Effector memory CD8-positive, alpha-beta T cell (primary cell): ENCODE measurements around the gene TIMP2.
A peak's percentile ranks its signal among the peaks of the same experiment; 100 is the strongest.

Experiments
- ATAC-seq: fragments of 150-1000 bp; cut with Tn5 transposase; replicated peaks from 2 replicates; pipeline ENCODE4 v1.10.0; 2021; ENCODE audit warnings: mild to moderate bottlenecking, moderate library complexity
- DNase-seq, 3 experiments: peaks; one replicate each; pipeline ENCODE4 v3.0.0; 2021
- H3K27ac Mint-ChIP-seq, 2 donors: one replicate each; pipeline ENCODE4 v1.8.0; 2022; ENCODE audit warnings: mild to moderate bottlenecking in 2 of 2, mixed read lengths in 2 of 2, moderate library complexity in 2 of 2
- H3K27me3 Mint-ChIP-seq, 2 donors: one replicate each; pipeline ENCODE4 v1.8.0; 2022; ENCODE audit warnings: mixed read lengths in 2 of 2
- H3K36me3 Mint-ChIP-seq: one replicate; pipeline ENCODE4 v1.8.0; 2022; ENCODE audit warnings: mild to moderate bottlenecking, moderate library complexity, mixed read lengths; ENCODE audit not compliant: insufficient read depth
- H3K4me1 Mint-ChIP-seq, 2 donors: one replicate each; pipeline ENCODE4 v1.8.0; 2022; ENCODE audit warnings: low read depth in 2 of 2, mixed read lengths in 2 of 2
- H3K4me3 Mint-ChIP-seq, 2 donors: one replicate each; pipeline ENCODE4 v1.8.0; 2022; ENCODE audit warnings: mild to moderate bottlenecking in 2 of 2, mixed read lengths in 2 of 2, moderate library complexity in 2 of 2
- H3K9me3 Mint-ChIP-seq, 2 donors: one replicate each; pipeline ENCODE4 v1.8.0; 2022; ENCODE audit warnings: mixed read lengths in 2 of 2

Gene TIMP2

GRCh38 chr17:78865682-78866390 is 59.4 kb downstream of the TIMP2 start:
- DNase-seq (peak; percentile 60 to 66 (median 61)), ATAC-seq (peak; percentile 70)
- H3K36me3 Mint-ChIP-seq, result peaks cover 3% of the 10 kb centered on the region
- H3K27ac Mint-ChIP-seq, result no peak overlapping the region
- H3K4me1 Mint-ChIP-seq, result peaks cover 3 to 4% of the 10 kb centered on the region in 2 donors
- H3K4me3 Mint-ChIP-seq, result no peak overlapping the region
- peaks cover 27 to 41% of the 10 kb centered on the region in 2 donors for H3K27me3 Mint-ChIP-seq
- no peaks in the 10 kb centered on the region for H3K9me3 Mint-ChIP-seq

- Mint-ChIP-seq H3K36me3 (peaks cover 3% of the 10 kb centered on the region), H3K27me3 (peaks cover 27 to 41% of the 10 kb centered on the region in 2 donors), H3K4me3 (no peak overlapping the region), H3K4me1 (peaks cover 3 to 4% of the 10 kb centered on the region in 2 donors), H3K27ac (no peak overlapping the region), H3K9me3 (no peaks in the 10 kb centered on the region)
- DNase-seq (no peak), ATAC-seq (no peak)
Measured at GRCh38 chr17:78864117-78864516, 61.1 kb downstream of the TIMP2 start.

GRCh38 chr17:78862073-78863023 is 62.8 kb downstream of the TIMP2 start:
- Mint-ChIP-seq H3K27ac (no peak overlapping the region), H3K9me3 (no peaks in the 10 kb centered on the region), H3K4me1 (peaks cover 3 to 4% of the 10 kb centered on the region in 2 donors), H3K27me3 (peaks cover 20 to 30% of the 10 kb centered on the region in 2 donors), H3K36me3 (no peaks in the 10 kb centered on the region), H3K4me3 (no peak overlapping the region)
- ATAC-seq (peak; percentile 45), DNase-seq (no peak)

- DNase-seq (no peak), ATAC-seq (no peak)
- H3K9me3 Mint-ChIP-seq, result no peaks in the 10 kb centered on the region
- peaks cover 25 to 35% of the 10 kb centered on the region in 2 donors for H3K27me3 Mint-ChIP-seq
- no peaks in the 10 kb centered on the region for H3K36me3 Mint-ChIP-seq
- peaks cover 3 to 4% of the 10 kb centered on the region in 2 donors for H3K4me1 Mint-ChIP-seq
- no peak overlapping the region for H3K4me3 Mint-ChIP-seq
- H3K27ac Mint-ChIP-seq, result no peak overlapping the region
Measured at GRCh38 chr17:78861229-78861628, 64.0 kb downstream of the TIMP2 start.

- ATAC-seq (no peak), DNase-seq (no peak)
- no peak overlapping the region for H3K4me3 Mint-ChIP-seq
- peaks cover 24 to 32% of the 10 kb centered on the region in 2 donors for H3K27me3 Mint-ChIP-seq
- H3K9me3 Mint-ChIP-seq, result no peaks in the 10 kb centered on the region
- no peaks in the 10 kb centered on the region for H3K36me3 Mint-ChIP-seq
- no peak overlapping the region for H3K27ac Mint-ChIP-seq
- no peaks in the 10 kb centered on the region for H3K4me1 Mint-ChIP-seq
Measured at GRCh38 chr17:78859051-78859450, 66.1 kb downstream of the TIMP2 start.

- H3K27ac Mint-ChIP-seq, result no peak overlapping the region
- no peaks in the 10 kb centered on the region for H3K36me3 Mint-ChIP-seq
- H3K9me3 Mint-ChIP-seq, result no peaks in the 10 kb centered on the region
- H3K4me1 Mint-ChIP-seq, result no peaks in the 10 kb centered on the region
- no peak overlapping the region for H3K4me3 Mint-ChIP-seq
- H3K27me3 Mint-ChIP-seq, result peaks cover 22 to 23% of the 10 kb centered on the region in 2 donors
- DNase-seq, result no peak
- ATAC-seq, result no peak
Measured at GRCh38 chr17:78857266-78857665, 67.9 kb downstream of the TIMP2 start.

GRCh38 chr17:78855561-78856165 is 69.5 kb downstream of the TIMP2 start:
- H3K27me3 Mint-ChIP-seq, result peaks cover 19 to 23% of the 10 kb centered on the region in 2 donors
- H3K9me3 Mint-ChIP-seq, result no peaks in the 10 kb centered on the region
- H3K4me3 Mint-ChIP-seq, result no peak overlapping the region
- no peaks in the 10 kb centered on the region for H3K4me1 Mint-ChIP-seq
- no peak overlapping the region for H3K27ac Mint-ChIP-seq
- DNase-seq (no peak), ATAC-seq (no peak)
- H3K36me3 Mint-ChIP-seq, result no peaks in the 10 kb centered on the region

- Mint-ChIP-seq H3K36me3 (no peaks in the 10 kb centered on the region), H3K4me3 (no peak overlapping the region), H3K27ac (no peak overlapping the region), H3K4me1 (no peaks in the 10 kb centered on the region), H3K9me3 (no peaks in the 10 kb centered on the region), H3K27me3 (peaks cover 19 to 23% of the 10 kb centered on the region in 2 donors)
- ATAC-seq (no peak), DNase-seq (no peak)
Measured at GRCh38 chr17:78854508-78854907, 70.7 kb downstream of the TIMP2 start.

- Mint-ChIP-seq H3K27ac (no peak overlapping the region), H3K36me3 (no peaks in the 10 kb centered on the region), H3K27me3 (peaks cover 19 to 23% of the 10 kb centered on the region in 2 donors), H3K9me3 (no peaks in the 10 kb centered on the region), H3K4me3 (no peak overlapping the region), H3K4me1 (no peaks in the 10 kb centered on the region)
- no peak for ATAC-seq
- DNase-seq, result no peak
Measured at GRCh38 chr17:78853926-78854394, 71.2 kb downstream of the TIMP2 start.

- H3K27me3 Mint-ChIP-seq, result peaks cover 19 to 23% of the 10 kb centered on the region in 2 donors
- H3K4me3 Mint-ChIP-seq, result no peak overlapping the region
- H3K36me3 Mint-ChIP-seq, result no peaks in the 10 kb centered on the region
- H3K27ac Mint-ChIP-seq, result no peak overlapping the region
- DNase-seq (no peak), ATAC-seq (no peak)
- no peaks in the 10 kb centered on the region for H3K9me3 Mint-ChIP-seq
- no peaks in the 10 kb centered on the region for H3K4me1 Mint-ChIP-seq
Measured at GRCh38 chr17:78852709-78853121, 72.5 kb downstream of the TIMP2 start.

- Mint-ChIP-seq H3K4me3 (no peak overlapping the region), H3K9me3 (no peaks in the 10 kb centered on the region), H3K27me3 (peaks cover 0 to 5% of the 10 kb centered on the region in 2 donors), H3K36me3 (no peaks in the 10 kb centered on the region), H3K27ac (no peak overlapping the region), H3K4me1 (no peaks in the 10 kb centered on the region)
- DNase-seq, result no peak
- no peak for ATAC-seq
Measured at GRCh38 chr17:78849026-78849425, 76.2 kb downstream of the TIMP2 start.

GRCh38 chr17:78847052-78847451 is 78.1 kb downstream of the TIMP2 start:
- ATAC-seq (no peak), DNase-seq (no peak)
- H3K4me1 Mint-ChIP-seq, result peaks cover 0 to 8% of the 10 kb centered on the region in 2 donors
- peaks cover 6% of the 10 kb centered on the region for H3K36me3 Mint-ChIP-seq
- no peaks in the 10 kb centered on the region for H3K9me3 Mint-ChIP-seq
- no peak overlapping the region for H3K27ac Mint-ChIP-seq
- no peak overlapping the region for H3K4me3 Mint-ChIP-seq
- H3K27me3 Mint-ChIP-seq, result no peaks in the 10 kb centered on the region

GRCh38 chr17:78844301-78845005 is 80.7 kb downstream of the TIMP2 start:
- H3K4me3 Mint-ChIP-seq, result no peak overlapping the region
- peaks cover 12 to 19% of the 10 kb centered on the region in 2 donors for H3K4me1 Mint-ChIP-seq
- ATAC-seq (no peak), DNase-seq (no peak)
- H3K9me3 Mint-ChIP-seq, result no peaks in the 10 kb centered on the region
- H3K36me3 Mint-ChIP-seq, result peaks cover 25% of the 10 kb centered on the region
- H3K27me3 Mint-ChIP-seq, result no peaks in the 10 kb centered on the region
- H3K27ac Mint-ChIP-seq, result no peak overlapping the region
